Mesothelial cell of epicardium (in vitro differentiated cells): ENCODE results near the gene B3GAT1. TPM values are rescaled to one million over a fixed set of nuclear protein-coding genes. Genes with fewer than 3 reads are reported as not detected.

Experiments
- DNase-seq, 2 experiments: peaks; one replicate each; pipeline ENCODE4 v3.0.0; 2021; ENCODE audit warnings: low spot score in 2 of 2; ENCODE audit not compliant: unreplicated experiment in 2 of 2
- H3K27ac Mint-ChIP-seq: 2 replicates; pipeline ENCODE4 v1.8.0; 2021; ENCODE audit warnings: mixed read lengths
- H3K27me3 Mint-ChIP-seq: 2 replicates; pipeline ENCODE4 v1.8.0; 2021; ENCODE audit warnings: low read depth, mixed read lengths
- H3K36me3 Mint-ChIP-seq: 2 replicates; pipeline ENCODE4 v1.8.0; 2021; ENCODE audit warnings: mixed read lengths
- H3K4me1 Mint-ChIP-seq: 2 replicates; pipeline ENCODE4 v1.8.0; 2021; ENCODE audit warnings: mixed read lengths
- H3K4me3 Mint-ChIP-seq: 2 replicates; pipeline ENCODE4 v1.8.0; 2021; ENCODE audit warnings: mild to moderate bottlenecking, moderate library complexity, mixed read lengths
- H3K9me3 Mint-ChIP-seq: 2 replicates; pipeline ENCODE4 v1.8.0; 2021; ENCODE audit warnings: mixed read lengths
- CTCF ChIP-seq: fragments of 200-600 bp; sonication (generic); IDR thresholded peaks from one replicate; pipeline ENCODE4 v1.5.0; 2021; ENCODE audit warnings: antibody characterized with exemption; ENCODE audit not compliant: unreplicated experiment
- total RNA-seq: library from RNA; stranded (reverse); gene quantifications from 3 replicates; pipeline ENCODE4 v1.2.1, GENCODE V29; 2021

B3GAT1 gene
- total RNA-seq, 1 donor from 2014 or later: 1.5 TPM

DNA sequence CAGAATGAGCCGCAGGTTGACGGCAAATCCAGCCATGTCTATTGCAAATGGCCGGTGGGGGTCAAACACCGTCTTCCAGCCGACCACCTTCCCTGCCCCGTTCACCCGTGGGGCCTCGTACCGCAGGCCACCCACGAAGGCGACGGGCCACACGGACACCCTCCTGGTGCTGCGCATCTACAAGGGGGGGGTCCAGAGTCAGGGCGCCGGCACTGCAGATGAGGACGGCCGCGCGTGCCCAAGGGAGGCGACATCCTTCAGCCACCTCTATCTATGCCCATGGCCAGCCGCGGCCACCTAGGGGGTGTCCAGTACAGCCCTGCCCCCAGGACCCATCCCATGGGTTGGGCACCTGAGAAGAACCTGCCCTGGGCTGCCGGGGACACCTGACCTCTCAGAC is 29.2 kb downstream of the B3GAT1 start:
- no peak for DNase-seq
- Mint-ChIP-seq H3K36me3 (no peaks in the 10 kb centered on the region), H3K9me3 (no peaks in the 10 kb centered on the region), H3K4me3 (no peak overlapping the region), H3K4me1 (peaks cover 3% of the 10 kb centered on the region), H3K27ac (no peak overlapping the region), H3K27me3 (peaks cover 3% of the 10 kb centered on the region)
- no peak for TF ChIP-seq CTCF

DNA sequence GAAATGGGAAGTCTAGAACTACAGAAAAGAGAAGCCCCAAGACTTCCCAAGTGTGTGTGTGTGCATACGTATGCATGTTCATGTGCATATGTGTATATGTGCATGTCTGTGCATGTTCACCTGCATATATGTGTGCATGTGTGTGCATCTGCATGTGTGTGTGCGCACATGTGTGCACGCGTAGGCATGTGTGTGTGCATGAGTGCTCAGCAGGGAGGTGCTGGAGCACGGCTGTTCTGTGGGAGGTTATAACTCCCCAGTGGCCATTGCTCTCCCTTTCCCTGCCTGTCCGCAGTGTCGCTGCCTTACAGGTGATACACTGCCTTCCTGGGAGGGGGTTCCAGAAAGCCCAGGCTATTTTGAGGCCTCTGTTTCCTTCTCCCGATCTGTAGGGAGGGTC is 29.8 kb downstream of the B3GAT1 start:
- Mint-ChIP-seq H3K9me3 (no peaks in the 10 kb centered on the region), H3K27me3 (peaks cover 3% of the 10 kb centered on the region), H3K36me3 (no peaks in the 10 kb centered on the region), H3K27ac (no peak overlapping the region), H3K4me1 (peaks cover 3% of the 10 kb centered on the region), H3K4me3 (no peak overlapping the region)
- TF ChIP-seq CTCF: no peak
- no peak for DNase-seq

DNA sequence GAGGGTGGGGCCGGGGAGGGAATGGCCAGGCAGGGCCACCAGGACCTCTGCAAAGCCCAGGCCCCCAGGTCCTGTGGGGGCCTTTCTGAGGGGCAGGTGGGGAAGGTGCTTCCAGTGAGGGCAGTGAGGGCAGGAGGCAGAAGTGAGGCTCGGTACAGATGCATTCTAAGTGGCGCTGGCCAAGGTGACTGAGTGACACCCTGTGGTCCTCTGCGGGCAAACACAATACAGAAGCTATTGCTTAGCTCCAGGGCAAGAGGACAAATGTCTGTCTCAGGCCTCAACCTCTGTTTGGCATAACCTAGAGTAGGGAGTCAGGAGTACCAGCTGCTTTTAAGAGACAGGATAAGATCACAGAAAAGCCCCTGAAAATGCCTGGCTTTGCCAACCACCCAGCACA is 31.3 kb downstream of the B3GAT1 start:
- Mint-ChIP-seq H3K9me3 (no peaks in the 10 kb centered on the region), H3K27ac (no peak overlapping the region), H3K4me3 (no peak overlapping the region), H3K36me3 (no peaks in the 10 kb centered on the region), H3K27me3 (peaks cover 2% of the 10 kb centered on the region), H3K4me1 (peaks cover under 1% of the 10 kb centered on the region)
- TF ChIP-seq CTCF: no peak
- no peak for DNase-seq

DNA sequence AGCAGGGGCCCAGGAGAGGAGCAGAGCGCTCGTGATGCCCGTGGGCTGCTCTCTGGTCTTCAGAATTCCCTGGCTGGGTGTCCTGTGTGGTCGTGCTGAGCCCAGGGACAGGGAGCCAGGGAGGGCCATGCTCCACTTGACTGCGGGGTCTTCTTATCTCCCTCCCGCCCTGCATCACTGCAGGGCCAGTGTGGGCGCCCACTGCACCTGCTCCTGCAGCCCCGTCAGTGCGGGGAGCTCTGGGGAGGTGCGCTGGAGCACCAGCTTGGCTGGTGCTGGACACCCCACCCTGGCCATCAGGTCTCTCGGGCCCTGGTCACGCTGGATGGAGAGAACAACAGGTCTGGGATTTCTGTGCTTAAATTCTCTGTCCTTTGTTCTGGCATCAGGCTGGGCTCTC is 31.8 kb downstream of the B3GAT1 start:
- no peaks in the 10 kb centered on the region for H3K4me1 Mint-ChIP-seq
- peaks cover 2% of the 10 kb centered on the region for H3K27me3 Mint-ChIP-seq
- no peak for TF ChIP-seq CTCF
- H3K9me3 Mint-ChIP-seq: no peaks in the 10 kb centered on the region
- H3K27ac Mint-ChIP-seq: no peak overlapping the region
- no peaks in the 10 kb centered on the region for H3K36me3 Mint-ChIP-seq
- DNase-seq: no peak
- H3K4me3 Mint-ChIP-seq: no peak overlapping the region

DNA sequence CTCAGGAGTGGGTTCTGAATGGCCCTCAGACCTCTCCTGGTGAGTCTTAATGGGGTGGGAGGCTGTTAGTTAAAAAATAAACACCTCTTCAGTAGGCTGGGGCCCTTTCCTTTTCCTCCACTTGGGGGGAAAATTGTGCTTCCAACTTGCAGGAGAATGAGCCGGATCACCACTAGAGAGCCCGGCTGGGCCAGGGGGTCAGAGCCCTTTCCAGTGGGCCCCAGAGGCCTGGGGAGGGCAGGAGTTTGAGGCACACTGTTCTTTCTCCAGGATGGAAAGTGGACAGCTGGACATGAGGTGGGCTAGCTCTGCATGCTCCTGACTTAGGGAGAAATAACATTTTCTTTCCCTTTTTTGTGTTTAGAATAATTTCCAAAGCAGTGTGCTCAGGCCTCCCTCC is 32.8 kb downstream of the B3GAT1 start:
- TF ChIP-seq CTCF: no peak
- Mint-ChIP-seq H3K27ac (no peak overlapping the region), H3K9me3 (no peaks in the 10 kb centered on the region), H3K4me1 (no peaks in the 10 kb centered on the region), H3K4me3 (no peak overlapping the region), H3K36me3 (no peaks in the 10 kb centered on the region), H3K27me3 (peaks cover 2% of the 10 kb centered on the region)
- DNase-seq: no peak

DNA sequence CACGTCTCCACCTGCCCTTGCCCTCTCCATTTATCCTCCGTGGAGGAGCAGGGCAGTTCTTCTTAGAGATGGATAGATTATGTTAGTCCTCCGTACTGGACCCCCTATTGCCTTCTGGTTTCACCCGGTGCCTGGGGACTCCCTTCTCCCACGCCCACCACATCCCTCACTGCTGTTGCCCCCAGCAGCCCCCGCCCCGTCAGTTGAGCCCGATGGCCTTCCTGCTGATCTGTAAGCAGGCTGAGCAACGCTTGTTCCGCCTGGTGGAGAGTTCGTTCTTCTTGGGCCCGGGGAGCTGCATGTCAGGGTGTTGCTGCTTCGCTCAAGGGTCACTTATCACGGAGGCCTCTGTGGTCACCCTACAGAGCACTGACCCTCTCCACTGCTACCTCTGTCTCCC is 34.2 kb downstream of the B3GAT1 start:
- Mint-ChIP-seq H3K4me1 (no peaks in the 10 kb centered on the region), H3K4me3 (no peak overlapping the region), H3K9me3 (no peaks in the 10 kb centered on the region), H3K27ac (no peak overlapping the region), H3K36me3 (no peaks in the 10 kb centered on the region), H3K27me3 (peaks cover 2% of the 10 kb centered on the region)
- TF ChIP-seq CTCF: no peak
- DNase-seq: no peak
